ENCODE measurements around the gene TANC1.

- TF ChIP-seq RAD21 (IDR thresholded peaks at IDR 0.05; ENCODE audit: low read length) (no peak), POLR2A (IDR thresholded peaks at IDR 0.05; ENCODE audit: low read depth, low read length) (no peak), MXI1 (IDR thresholded peaks at IDR 0.05; ENCODE audit: borderline replicate concordance, low read depth, low read length) (no peak), MAFK (IDR thresholded peaks at IDR 0.05; ENCODE audit: low read depth, low read length) (no peak), MAZ (IDR thresholded peaks at IDR 0.05; ENCODE audit: borderline replicate concordance, low read depth, low read length) (no peak), FOS (IDR thresholded peaks at IDR 0.05; ENCODE audit: low read depth, low read length) (no peak), RFX5 (IDR thresholded peaks at IDR 0.05; ENCODE audit: low read depth, low read length) (no peak), SMC3 (IDR thresholded peaks at IDR 0.05; ENCODE audit: low read depth, low read length) (no peak), CEBPB (IDR thresholded peaks at IDR 0.05; ENCODE audit: low read depth, low read length) (no peak), BHLHE40 (IDR thresholded peaks at IDR 0.05; ENCODE audit: low read depth, low read length) (no peak), ELK1 (IDR thresholded peaks at IDR 0.05; ENCODE audit: borderline replicate concordance, low read depth, low read length) (no peak), NFE2L2 (IDR thresholded peaks at IDR 0.05; ENCODE audit: low read depth, low read length) (no peak)
- TF ChIP-seq, protein P1, sequence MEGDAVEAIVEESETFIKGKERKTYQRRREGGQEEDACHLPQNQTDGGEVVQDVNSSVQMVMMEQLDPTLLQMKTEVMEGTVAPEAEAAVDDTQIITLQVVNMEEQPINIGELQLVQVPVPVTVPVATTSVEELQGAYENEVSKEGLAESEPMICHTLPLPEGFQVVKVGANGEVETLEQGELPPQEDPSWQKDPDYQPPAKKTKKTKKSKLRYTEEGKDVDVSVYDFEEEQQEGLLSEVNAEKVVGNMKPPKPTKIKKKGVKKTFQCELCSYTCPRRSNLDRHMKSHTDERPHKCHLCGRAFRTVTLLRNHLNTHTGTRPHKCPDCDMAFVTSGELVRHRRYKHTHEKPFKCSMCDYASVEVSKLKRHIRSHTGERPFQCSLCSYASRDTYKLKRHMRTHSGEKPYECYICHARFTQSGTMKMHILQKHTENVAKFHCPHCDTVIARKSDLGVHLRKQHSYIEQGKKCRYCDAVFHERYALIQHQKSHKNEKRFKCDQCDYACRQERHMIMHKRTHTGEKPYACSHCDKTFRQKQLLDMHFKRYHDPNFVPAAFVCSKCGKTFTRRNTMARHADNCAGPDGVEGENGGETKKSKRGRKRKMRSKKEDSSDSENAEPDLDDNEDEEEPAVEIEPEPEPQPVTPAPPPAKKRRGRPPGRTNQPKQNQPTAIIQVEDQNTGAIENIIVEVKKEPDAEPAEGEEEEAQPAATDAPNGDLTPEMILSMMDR (conservative IDR thresholded peaks at IDR 0.05; ENCODE audit: low read depth, low read length), result no peak
- TF ChIP-seq, protein P2, sequence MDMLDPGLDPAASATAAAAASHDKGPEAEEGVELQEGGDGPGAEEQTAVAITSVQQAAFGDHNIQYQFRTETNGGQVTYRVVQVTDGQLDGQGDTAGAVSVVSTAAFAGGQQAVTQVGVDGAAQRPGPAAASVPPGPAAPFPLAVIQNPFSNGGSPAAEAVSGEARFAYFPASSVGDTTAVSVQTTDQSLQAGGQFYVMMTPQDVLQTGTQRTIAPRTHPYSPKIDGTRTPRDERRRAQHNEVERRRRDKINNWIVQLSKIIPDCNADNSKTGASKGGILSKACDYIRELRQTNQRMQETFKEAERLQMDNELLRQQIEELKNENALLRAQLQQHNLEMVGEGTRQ (IDR thresholded peaks at IDR 0.05; ENCODE audit: low read depth, low read length), result no peak
Measured at GRCh38 chr2:159226059-159226461, 257.6 kb downstream of the TANC1 start.

All from IMR-90 (cell line).